ENCODE measurements around the gene ALB.
A peak's percentile ranks its signal among the peaks of the same experiment; 100 is the strongest.

Gene ALB

GRCh38 chr4:73429118-73429517 is 25.0 kb downstream of the ALB start:
- no peak for TF ChIP-seq CTCF (IDR thresholded peaks at IDR 0.05; ENCODE audit: low read depth, low read length, missing control alignments)
- H3K4me3 ChIP-seq (replicated peaks; ENCODE audit: low read depth, low read length), result no peak overlapping the region
- no peak for DNase-seq (ENCODE audit: extremely low read depth, low read depth)

DNA sequence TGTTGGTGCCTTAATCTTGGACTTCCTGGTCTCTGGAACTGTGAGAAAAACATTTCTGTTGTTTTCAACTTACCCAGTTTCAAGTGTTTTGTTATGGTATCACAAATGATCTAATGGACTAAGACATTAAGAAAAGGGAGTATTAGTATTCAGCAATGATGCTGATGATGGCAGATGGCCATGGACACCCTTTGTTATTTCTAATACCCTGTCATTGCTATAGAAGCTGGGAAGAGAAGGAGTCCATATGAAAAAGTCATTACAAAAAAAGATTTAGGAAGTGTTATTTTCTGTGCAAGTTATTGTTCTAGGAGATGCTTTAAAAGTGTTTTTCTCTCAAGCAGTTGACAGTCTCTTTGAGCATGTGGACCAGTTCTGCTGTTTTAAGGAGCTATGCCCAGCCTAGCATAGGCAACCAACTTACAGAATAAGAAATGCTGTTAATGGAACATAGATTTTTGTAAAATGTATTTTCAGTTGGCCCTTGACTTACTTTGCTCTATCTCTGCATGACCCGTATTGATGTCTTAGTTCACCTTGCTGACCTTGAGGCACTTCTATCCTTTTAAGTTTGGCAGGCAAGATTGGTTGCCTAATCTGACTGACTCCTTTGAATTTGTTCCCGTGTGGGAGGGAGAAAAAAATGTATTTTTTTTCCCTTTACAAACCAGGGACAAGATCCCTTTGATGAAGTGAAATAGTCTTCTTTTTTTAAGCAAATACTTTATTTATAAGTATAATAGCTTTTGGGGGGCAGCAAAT is 25.9 kb downstream of the ALB start:
- no peak for TF ChIP-seq CTCF (IDR thresholded peaks at IDR 0.05; ENCODE audit: low read depth, low read length, missing control alignments)
- DNase-seq (ENCODE audit: extremely low read depth, low read depth), result no peak
- no peak overlapping the region for H3K4me3 ChIP-seq (replicated peaks; ENCODE audit: low read depth, low read length)

GRCh38 chr4:73431813-73432168 is 27.7 kb downstream of the ALB start:
- no peak overlapping the region for H3K4me3 ChIP-seq (replicated peaks; ENCODE audit: low read depth, low read length)
- DNase-seq (ENCODE audit: extremely low read depth, low read depth), result no peak
- no peak for TF ChIP-seq CTCF (IDR thresholded peaks at IDR 0.05; ENCODE audit: low read depth, low read length, missing control alignments)

GRCh38 chr4:73432169-73433000 is 28.3 kb downstream of the ALB start:
- TF ChIP-seq CTCF (IDR thresholded peaks at IDR 0.05; ENCODE audit: low read depth, low read length, missing control alignments), result no peak

DNA sequence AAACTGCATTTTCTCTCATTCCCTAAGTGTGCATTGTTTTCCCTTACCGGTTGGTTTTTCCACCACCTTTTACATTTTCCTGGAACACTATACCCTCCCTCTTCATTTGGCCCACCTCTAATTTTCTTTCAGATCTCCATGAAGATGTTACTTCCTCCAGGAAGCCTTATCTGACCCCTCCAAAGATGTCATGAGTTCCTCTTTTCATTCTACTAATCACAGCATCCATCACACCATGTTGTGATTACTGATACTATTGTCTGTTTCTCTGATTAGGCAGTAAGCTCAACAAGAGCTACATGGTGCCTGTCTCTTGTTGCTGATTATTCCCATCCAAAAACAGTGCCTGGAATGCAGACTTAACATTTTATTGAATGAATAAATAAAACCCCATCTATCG is 29.1 kb downstream of the ALB start:
- no peak for DNase-seq (ENCODE audit: extremely low read depth, low read depth)
- no peak for TF ChIP-seq CTCF (IDR thresholded peaks at IDR 0.05; ENCODE audit: low read depth, low read length, missing control alignments)
- no peak overlapping the region for H3K4me3 ChIP-seq (replicated peaks; ENCODE audit: low read depth, low read length)

More at GRCh38 chr4:73432169-73433000, 28.3 kb downstream of the ALB start:
- no peak for DNase-seq (ENCODE audit: extremely low read depth, low read depth)
- no peak overlapping the region for H3K4me3 ChIP-seq (replicated peaks; ENCODE audit: low read depth, low read length)

- TF ChIP-seq CTCF (IDR thresholded peaks at IDR 0.05; ENCODE audit: low read depth, low read length, missing control alignments), result peak; percentile 44
- no peak overlapping the region for H3K4me3 ChIP-seq (replicated peaks; ENCODE audit: low read depth, low read length)
- DNase-seq (ENCODE audit: extremely low read depth, low read depth), result no peak
Observed at GRCh38 chr4:73434311-73434710, 30.2 kb downstream of the ALB start.

Data from HFF-Myc (cell line).